Limb (tissue), 2 donors: ENCODE data around the gene FGD6.
A peak's percentile ranks its signal among the peaks of the same experiment; 100 is the strongest.

ENCODE experiments used
- DNase-seq, 2 donors: peaks; one replicate each; pipeline ENCODE4 v3.0.0-alpha.2; 2016; ENCODE audit errors: extremely low spot score in 2 of 2

Gene FGD6

GRCh38 chr12:95088379-95088778, 128.9 kb downstream of the FGD6 start:
- DNase-seq, result no peak

- no peak for DNase-seq
Measured at GRCh38 chr12:95085612-95086011, 131.7 kb downstream of the FGD6 start.

- peak in 1 of 2 donors; percentile 32 for DNase-seq
Measured at GRCh38 chr12:95083938-95084337, 133.3 kb downstream of the FGD6 start.

- DNase-seq, result no peak
Measured at GRCh38 chr12:95083471-95083870, 133.8 kb downstream of the FGD6 start.

- no peak for DNase-seq
Measured at GRCh38 chr12:95077341-95077740, 139.9 kb downstream of the FGD6 start.

- no peak for DNase-seq
Measured at GRCh38 chr12:95074766-95075165, 142.5 kb downstream of the FGD6 start.

- DNase-seq, result no peak
Measured at GRCh38 chr12:95073698-95074520, 143.4 kb downstream of the FGD6 start.

- DNase-seq, result peak; percentile 93 to 97
Measured at GRCh38 chr12:95072900-95073697, 144.2 kb downstream of the FGD6 start, which contains the start of gene NR2C1. NR2C1 (minus strand) TSS chr12:95073618; CDS start chr12:95067384, 6,234 bp downstream.

- no peak for DNase-seq
Measured at GRCh38 chr12:95070378-95070777, 146.9 kb downstream of the FGD6 start.

- DNase-seq, result no peak
Measured at GRCh38 chr12:95066091-95066855, 151.0 kb downstream of the FGD6 start.

- DNase-seq, result no peak
Measured at GRCh38 chr12:95060951-95061350, 156.3 kb downstream of the FGD6 start.

- DNase-seq, result no peak
Measured at GRCh38 chr12:95059984-95060383, 157.3 kb downstream of the FGD6 start.

GRCh38 chr12:95057424-95057823, 159.8 kb downstream of the FGD6 start:
- DNase-seq, result no peak

GRCh38 chr12:95055057-95055456, 162.2 kb downstream of the FGD6 start:
- DNase-seq, result no peak

- no peak for DNase-seq
Measured at GRCh38 chr12:95054206-95054605, 163.1 kb downstream of the FGD6 start.

GRCh38 chr12:95051241-95051640, 166.0 kb downstream of the FGD6 start:
- no peak for DNase-seq

- no peak for DNase-seq
Measured at GRCh38 chr12:95037906-95038305, 179.4 kb downstream of the FGD6 start.

GRCh38 chr12:95034750-95035149, 182.5 kb downstream of the FGD6 start:
- DNase-seq, result no peak
